ENCODE data around the gene NCDN. TPM values are rescaled to one million over a fixed set of nuclear protein-coding genes. Genes with fewer than 3 reads are reported as not detected.

The NCDN gene
- total RNA-seq, 4 donors from 2014 or later: 22.4 to 40.4 (median 29.2) TPM

DNA sequence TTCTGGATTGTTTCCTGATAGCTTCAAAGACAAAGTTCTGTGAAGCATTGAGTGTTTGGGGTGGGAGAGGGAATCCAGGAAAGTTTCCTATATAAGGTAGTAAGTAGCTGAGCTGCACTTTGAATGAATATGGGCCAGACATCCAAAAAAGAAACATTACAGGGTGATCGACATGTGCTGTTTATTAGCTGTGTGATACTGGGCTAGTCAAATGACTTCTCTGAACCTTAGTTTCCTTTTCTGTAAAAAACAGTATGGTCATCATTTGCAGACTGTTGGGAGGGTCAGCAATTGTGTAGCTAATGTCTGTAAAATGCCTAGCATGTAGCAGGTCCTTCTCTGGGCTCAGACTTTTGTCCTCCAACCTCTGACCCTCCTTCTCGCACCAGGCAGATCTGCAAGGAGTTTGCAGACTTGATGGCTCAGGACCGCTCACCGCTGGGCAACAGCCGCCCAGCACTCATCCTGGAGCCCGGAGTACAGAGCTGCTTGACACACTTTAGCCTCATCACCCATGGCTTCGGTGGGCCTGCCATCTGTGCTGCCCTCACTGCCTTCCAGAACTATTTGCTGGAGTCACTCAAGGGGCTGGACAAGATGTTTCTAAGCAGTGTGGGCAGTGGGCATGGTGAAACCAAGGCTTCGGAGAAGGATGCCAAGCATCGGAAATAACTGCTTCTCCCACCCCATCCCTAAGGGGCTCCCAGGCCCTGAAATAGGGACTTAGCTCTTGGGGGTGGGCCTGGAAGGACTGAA, 36.6 kb downstream of the NCDN start:
- intact Hi-C loops (cut with DNase I): no loop called here
- Histone ChIP-seq H3K36me3 (peaks cover 0 to 24% (median 8%) of the 10 kb centered on the region in 4 donors), H3K27me3 (no peaks in the 10 kb centered on the region), H3K4me1 (peaks cover 0 to 4% (median 0%) of the 10 kb centered on the region in 4 donors), H3K4me3 (no peak overlapping the region), H3K9me3 (no peaks in the 10 kb centered on the region), H3K27ac (replicated peaks in 1 of 4) (no peak overlapping the region)
- DNase-seq (ENCODE audit: extremely low spot score): no peak
- TF ChIP-seq EP300 (IDR thresholded peaks at IDR 0.05) (no peak), POLR2A (IDR thresholded peaks at IDR 0.05; ENCODE audit: low read depth) (no peak), POLR2AphosphoS5 (IDR thresholded peaks at IDR 0.05) (no peak)
- TF ChIP-seq, protein P1, sequence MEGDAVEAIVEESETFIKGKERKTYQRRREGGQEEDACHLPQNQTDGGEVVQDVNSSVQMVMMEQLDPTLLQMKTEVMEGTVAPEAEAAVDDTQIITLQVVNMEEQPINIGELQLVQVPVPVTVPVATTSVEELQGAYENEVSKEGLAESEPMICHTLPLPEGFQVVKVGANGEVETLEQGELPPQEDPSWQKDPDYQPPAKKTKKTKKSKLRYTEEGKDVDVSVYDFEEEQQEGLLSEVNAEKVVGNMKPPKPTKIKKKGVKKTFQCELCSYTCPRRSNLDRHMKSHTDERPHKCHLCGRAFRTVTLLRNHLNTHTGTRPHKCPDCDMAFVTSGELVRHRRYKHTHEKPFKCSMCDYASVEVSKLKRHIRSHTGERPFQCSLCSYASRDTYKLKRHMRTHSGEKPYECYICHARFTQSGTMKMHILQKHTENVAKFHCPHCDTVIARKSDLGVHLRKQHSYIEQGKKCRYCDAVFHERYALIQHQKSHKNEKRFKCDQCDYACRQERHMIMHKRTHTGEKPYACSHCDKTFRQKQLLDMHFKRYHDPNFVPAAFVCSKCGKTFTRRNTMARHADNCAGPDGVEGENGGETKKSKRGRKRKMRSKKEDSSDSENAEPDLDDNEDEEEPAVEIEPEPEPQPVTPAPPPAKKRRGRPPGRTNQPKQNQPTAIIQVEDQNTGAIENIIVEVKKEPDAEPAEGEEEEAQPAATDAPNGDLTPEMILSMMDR (IDR thresholded peaks at IDR 0.05): no peak
- 94% methylated on average over 9 of the region's 9 CpGs for WGBS

DNA sequence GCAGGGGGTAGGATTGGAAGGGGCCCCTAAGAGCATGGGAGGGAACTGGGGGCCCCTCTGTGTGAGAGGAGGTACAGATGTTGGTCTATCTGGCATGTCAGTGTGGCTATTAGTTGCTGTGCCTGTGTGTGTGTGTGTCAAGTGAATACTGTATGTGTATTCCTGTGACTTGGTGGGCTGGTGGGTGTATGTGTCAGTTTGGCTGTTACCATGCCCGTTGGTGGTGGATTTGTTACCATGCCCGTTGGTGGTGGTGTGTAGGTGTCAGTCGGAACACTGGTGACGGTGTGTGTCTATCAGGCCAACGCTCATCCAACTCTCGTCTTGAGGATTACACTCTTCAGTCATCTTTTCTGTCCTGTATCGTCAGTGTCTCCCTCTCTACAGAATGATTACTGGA, 38.1 kb downstream of the NCDN start:
- no peak overlapping the region for H3K4me3 ChIP-seq
- DNase-seq (ENCODE audit: extremely low spot score): no peak
- no peak overlapping the region for H3K27ac ChIP-seq (replicated peaks in 1 of 4)
- H3K36me3 ChIP-seq: peaks cover 0 to 33% (median 14%) of the 10 kb centered on the region in 4 donors
- no peaks in the 10 kb centered on the region for H3K9me3 ChIP-seq
- H3K4me1 ChIP-seq: peaks cover 0 to 4% (median 0%) of the 10 kb centered on the region in 4 donors
- intact Hi-C loops (cut with DNase I): no loop called here
- WGBS: 93% methylated on average over 7 of the region's 7 CpGs
- TF ChIP-seq POLR2AphosphoS5 (IDR thresholded peaks at IDR 0.05) (peak in 1 of 2 donors; percentile 19), POLR2A (IDR thresholded peaks at IDR 0.05; ENCODE audit: low read depth) (no peak)
- no peaks in the 10 kb centered on the region for H3K27me3 ChIP-seq

DNA sequence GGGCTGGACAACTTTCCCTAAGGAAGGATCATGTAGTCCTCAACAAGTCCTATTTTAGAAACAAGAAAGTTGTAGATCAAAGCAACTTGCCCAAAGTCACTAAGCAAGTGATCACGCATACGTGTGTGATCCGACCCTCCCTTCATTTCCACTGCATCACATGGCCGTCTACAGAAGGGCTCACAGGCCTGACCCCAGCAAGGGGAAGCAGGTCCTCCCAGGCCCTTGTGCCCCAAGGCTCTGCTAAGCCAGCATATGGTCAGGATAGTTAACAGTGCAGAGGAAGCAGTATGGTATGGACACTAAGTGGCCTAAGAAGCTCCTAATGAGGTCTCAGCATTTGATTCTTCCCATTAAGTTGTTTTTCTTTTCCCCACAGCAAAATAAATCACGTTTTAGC, 40.3 kb downstream of the NCDN start:
- Histone ChIP-seq H3K27me3 (no peaks in the 10 kb centered on the region), H3K4me1 (peaks cover 0 to 4% (median 0%) of the 10 kb centered on the region in 4 donors), H3K27ac (replicated peaks in 1 of 4) (no peak overlapping the region), H3K36me3 (peaks cover 10 to 51% (median 29%) of the 10 kb centered on the region in 4 donors), H3K9me3 (no peaks in the 10 kb centered on the region), H3K4me3 (no peak overlapping the region)
- TF ChIP-seq EP300 (IDR thresholded peaks at IDR 0.05) (no peak), POLR2AphosphoS5 (IDR thresholded peaks at IDR 0.05) (no peak), POLR2A (IDR thresholded peaks at IDR 0.05; ENCODE audit: low read depth) (no peak)
- TF ChIP-seq, protein P1 (IDR thresholded peaks at IDR 0.05): no peak
- intact Hi-C loops (cut with DNase I): no loop called here
- DNase-seq (ENCODE audit: extremely low spot score): no peak
- WGBS: 76% methylated on average over 5 of the region's 5 CpGs

DNA sequence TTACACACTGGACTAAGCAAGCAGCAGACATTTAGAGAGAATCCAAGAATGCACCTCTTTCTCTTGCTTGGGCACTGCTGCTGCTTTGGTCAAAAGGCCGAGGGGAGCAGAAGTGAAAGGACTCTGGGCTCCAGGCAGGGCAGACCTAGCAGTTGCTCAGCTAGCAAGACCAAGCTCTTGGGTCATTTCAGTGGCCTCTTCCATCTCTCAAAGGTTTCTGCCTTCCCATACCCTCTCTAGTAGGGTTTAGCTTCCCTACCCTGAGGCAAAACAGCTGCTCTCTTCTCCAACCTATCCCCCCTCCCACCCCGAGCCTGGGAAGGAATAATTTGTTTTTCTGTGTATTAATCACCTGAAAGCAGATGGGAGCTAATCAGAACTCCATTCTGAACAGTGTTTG, 41.3 kb downstream of the NCDN start:
- peaks cover 20 to 62% (median 39%) of the 10 kb centered on the region in 4 donors for H3K36me3 ChIP-seq
- intact Hi-C loops (cut with DNase I): no loop called here

DNA sequence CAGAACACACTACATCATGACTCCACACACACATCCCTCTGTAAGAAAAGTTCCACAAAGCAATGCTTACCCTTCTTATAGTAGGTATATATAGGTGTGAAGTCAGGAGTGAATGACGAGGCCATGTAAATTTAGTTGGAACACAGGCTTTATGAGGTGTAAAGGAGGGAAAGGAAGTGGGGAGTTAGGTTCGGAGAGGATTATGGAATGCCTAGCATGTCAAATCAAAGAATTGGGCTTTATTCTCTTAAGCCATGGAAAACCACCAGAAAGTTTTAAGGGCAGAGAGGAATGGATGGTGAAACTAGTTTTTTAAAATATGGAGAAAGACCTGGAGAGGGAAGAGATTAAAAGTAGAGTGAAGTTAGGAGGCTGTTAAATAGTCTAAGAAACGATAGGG, 41.8 kb downstream of the NCDN start:
- intact Hi-C loops (cut with DNase I): no loop called here
- TF ChIP-seq POLR2AphosphoS5 (IDR thresholded peaks at IDR 0.05): no peak
- TF ChIP-seq EP300 (IDR thresholded peaks at IDR 0.05): no peak
- TF ChIP-seq POLR2A (IDR thresholded peaks at IDR 0.05; ENCODE audit: low read depth): no peak
- TF ChIP-seq, protein P1 (IDR thresholded peaks at IDR 0.05): no peak
- H3K27ac ChIP-seq (replicated peaks in 1 of 4): no peak overlapping the region
- H3K9me3 ChIP-seq: no peaks in the 10 kb centered on the region
- H3K27me3 ChIP-seq: no peaks in the 10 kb centered on the region
- no peak for DNase-seq (ENCODE audit: extremely low spot score)
- no peak overlapping the region for H3K4me3 ChIP-seq
- no peaks in the 10 kb centered on the region for H3K4me1 ChIP-seq
- H3K36me3 ChIP-seq: peaks cover 24 to 67% (median 44%) of the 10 kb centered on the region in 4 donors
- 82% methylated on average over 3 of the region's 3 CpGs for WGBS

More for the DNA sequence above, 41.3 kb downstream of the NCDN start:
- Histone ChIP-seq H3K4me1 (no peaks in the 10 kb centered on the region), H3K27ac (replicated peaks in 1 of 4) (no peak overlapping the region), H3K27me3 (no peaks in the 10 kb centered on the region), H3K9me3 (no peaks in the 10 kb centered on the region), H3K4me3 (no peak overlapping the region)
- DNase-seq (ENCODE audit: extremely low spot score): no peak
- TF ChIP-seq, protein P1 (IDR thresholded peaks at IDR 0.05): no peak
- 71% methylated on average over 2 of the region's 2 CpGs for WGBS
